HG03469 (cell line): Measurements from ENCODE around the gene TNFRSF4.
"Not testable (repeated sequence)": the region's sequence is repeated elsewhere in the genome, so short reads cannot be mapped to it uniquely, and the experiment has no call there.

Experiments used
- ATAC-seq: cut with Tn5 transposase; IDR thresholded peaks from one replicate; pipeline ENCODE4 v1.9.1; 2021; ENCODE audit warnings: mild to moderate bottlenecking, moderate library complexity, moderate number of reproducible peaks; ENCODE audit not compliant: unreplicated experiment

The TNFRSF4 gene

DNA sequence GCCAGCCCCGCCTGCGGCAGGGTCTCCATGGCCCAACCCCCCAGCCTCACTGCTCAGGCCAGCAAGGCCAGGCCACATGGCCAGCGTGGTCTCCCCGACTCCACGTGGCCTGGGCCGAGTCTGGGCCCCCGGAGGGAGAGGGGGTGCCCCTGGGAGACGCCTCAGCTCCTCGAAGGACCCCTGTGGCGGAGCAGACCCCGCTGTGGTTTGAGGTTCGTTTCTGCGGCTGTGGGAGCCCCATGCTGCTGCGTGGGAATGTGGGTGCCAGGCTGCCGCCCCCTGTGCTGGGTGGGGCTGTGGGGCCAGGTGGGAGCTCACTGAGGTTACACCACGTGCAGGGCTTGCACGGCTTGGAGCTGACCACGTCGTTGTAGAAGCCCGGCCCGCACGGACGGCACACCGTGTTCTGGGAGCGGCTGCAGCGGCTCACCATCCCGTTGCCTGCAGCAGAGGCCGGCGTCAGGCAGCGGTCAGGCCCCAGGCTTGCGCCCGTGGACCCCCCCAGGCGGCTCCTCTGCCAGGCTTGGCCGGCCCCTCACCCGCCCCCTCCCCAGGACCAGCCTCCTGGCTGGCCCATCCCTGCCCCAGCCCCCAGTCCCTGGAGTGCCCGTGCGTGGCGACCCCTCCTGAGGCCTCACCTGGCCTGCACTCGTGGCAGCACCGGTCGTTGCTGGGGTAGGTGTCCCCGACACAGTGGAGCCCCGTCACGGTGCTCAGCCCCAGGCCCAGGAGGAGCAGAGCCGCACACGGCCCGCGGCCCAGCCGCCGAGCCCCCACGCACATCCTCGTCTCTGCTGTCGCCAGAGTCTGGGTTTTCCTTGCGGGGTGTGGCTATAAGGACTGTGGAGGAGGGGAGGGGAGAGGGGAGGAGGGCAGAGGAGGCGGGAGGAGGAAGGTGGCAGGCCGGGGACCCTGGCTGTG, at the start of gene TNFRSF4:
Gene TNFRSF4 (minus strand): TSS at position 809 of the 921 bp plus-strand sequence. CDS start 26 bp downstream, at position 783.
- no peak for ATAC-seq

DNA sequence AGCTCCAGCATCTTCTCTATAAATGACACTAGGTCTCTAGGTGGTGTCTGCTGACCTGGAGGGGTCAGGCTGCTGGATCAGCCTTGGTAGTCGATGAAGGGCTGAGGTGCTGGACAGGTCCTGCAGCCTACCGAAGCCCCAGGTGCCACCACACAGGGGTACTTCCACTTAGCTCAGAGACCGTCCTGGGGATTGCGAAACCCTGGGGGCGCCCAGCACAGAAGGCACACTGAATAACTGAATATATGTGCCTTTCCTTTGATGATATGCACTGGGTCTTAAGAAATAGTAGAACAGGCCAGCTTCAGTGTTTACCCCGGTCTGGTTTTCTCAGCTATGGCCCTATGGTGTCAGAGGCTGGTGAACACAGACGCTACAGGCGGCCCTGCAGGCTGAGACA, 48.8 kb upstream of the TNFRSF4 start:
- no peak for ATAC-seq

DNA sequence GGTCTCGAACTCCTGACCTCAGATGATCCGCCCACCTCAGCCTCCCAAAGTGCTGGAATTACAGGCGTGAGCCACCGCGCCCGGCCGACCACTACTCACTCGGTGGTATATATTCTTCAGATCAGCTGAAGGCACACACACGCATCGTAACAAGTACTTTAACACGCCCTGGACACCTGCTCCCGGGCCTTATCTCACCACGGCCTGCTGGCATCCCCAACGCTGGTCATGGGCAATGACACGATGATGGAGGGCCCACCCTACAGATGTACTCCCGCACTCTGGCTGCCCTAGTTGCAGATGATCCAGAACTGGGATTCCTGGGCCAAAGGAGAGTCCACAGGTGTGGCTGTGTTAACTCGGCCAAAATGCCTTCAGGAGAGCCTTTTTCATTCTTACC, 48.1 kb upstream of the TNFRSF4 start:
- no peak for ATAC-seq

DNA sequence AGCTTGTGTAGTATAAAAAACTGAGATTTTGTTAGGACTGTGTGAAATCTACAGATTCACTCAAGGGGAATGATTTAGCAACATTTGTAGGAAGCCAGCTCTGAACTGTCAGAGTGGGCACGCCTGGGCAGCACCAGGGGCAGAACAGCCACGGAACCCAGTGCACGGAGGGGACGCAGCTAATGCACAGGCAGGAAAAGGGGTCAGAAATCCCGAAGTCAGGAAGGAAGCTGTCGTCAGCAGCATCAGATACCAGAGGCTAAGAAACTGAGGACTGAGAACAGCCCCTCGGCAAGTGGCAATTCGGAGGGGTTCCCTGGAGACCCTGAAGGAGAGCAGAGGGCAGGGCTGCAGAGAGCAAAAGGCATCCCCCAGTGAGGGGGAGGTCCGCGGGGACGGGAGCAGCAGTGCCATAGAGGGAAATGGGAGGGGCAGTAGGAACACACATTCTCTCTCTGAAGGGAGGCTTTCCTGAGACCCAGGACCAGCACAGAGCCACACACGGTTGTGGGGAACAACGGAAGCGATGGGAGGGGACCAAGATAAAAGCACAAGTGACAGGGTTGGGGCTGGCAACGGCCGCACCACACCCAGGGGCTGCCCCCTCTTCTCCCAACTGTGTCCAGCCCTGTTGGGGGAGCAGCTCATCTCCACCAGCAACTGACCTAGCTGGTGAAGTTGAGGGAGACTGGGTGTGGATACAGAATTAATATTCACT, 47.0 kb upstream of the TNFRSF4 start:
- ATAC-seq: no peak

DNA sequence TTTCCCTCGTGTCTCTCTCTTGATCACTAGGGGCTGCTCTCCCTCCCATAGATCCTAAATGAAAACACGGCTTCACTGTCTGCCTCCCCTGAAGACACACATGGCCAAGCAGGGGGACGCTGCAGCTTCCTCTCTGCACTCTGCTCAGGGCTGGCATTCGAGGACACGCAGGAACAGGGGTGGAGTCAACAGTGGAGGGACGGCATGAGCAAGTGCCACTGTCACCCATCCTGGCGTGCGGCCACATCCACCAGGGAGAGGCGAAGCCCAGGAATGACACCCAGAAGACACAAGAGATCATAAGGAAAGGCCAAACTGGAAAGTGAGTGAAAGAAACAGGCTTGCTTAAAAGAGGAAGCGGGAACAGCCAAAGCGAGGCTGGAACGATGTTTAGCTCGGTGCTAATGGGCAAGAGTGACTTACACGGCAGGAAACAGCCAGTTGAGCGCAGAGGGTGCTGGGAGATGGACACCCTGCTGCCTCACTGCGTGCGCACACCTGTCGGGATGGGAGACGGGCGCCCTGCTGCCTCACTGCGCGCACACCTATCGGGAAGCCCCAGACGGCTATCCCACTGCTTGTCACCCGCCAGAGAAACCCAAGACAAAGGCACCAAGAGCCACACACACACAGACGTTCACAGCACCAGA, 46.1 kb upstream of the TNFRSF4 start:
- no peak for ATAC-seq

DNA sequence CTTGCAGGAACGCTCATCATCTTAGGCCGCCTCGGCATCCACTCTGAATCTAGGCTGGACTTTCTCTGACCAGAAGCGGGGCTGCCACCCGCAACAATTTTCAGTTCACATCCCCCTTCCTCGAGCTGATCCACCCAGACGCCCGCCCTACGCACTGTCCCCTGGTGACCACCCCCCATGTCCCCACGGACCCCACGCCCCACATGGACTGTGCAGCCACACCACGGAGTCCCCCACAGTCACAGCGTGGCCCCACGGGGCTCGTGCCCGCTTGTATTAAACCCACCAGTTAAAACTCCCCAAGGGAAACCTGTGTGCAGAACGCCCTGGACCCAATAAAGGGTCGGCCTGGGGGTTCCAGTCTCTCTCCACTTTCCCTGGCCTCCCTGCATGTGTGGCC, 45.6 kb upstream of the TNFRSF4 start:
- ATAC-seq: no peak

DNA sequence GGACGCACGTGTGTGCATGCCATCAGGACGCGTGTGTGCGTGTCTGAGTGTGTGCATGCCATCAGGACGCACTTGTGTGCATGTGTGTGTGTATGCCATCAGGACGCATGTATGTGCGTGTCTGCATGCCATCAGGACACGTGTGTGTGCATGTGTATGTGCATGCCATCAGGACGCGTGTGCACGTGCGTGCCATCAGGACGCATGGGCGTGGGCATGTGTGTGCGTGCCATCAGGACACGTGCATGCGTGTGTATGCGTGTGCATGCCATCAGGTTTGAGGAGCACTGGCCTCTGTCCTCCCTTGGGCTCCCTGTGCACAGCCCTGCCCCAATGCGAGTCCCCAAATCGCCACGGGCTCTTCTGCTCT, 45.2 kb upstream of the TNFRSF4 start:
- no peak for ATAC-seq

DNA sequence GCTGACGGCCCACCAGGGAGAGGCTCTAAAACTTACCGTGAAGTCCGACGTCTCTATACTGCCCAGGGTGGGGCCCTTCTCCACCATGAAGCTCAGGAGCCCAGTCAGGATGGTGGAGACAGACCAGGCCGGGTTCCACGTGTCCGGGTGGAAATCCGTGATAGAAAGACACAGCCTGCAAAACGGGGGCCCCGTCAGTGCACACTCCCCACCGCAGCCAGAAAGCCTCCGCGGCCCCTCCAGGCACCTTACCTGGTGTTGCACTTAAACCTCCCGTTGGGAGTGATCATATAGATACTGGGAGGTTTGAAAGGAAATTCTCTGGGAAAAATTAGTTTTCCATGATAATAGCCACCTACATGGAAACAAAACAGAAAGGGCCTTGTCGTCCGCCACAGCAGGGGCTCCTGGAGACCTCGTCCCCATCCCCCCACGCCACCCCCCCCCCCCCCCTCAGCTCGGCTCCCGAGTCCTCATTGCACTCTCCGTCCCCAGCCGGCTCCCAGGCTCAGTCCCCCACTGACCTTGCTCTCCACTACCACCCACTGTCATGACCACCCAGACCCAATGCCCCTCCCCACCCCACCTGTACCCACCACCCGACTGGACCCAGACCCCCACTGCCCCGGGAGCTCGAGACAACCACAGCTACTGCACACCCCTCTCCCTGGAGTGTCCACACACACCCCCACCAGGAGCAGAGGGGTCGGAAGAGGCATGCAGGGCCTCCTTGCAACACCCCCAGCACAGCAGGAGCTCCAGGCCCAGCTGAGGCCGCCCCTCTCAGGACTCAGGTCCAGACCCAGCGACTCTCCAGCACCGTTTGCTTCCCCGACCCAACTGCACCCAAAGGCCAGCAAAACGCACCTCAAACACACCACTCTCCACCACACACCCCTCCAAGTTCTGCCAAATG, 43.3 kb upstream of the TNFRSF4 start:
- no peak for ATAC-seq

DNA sequence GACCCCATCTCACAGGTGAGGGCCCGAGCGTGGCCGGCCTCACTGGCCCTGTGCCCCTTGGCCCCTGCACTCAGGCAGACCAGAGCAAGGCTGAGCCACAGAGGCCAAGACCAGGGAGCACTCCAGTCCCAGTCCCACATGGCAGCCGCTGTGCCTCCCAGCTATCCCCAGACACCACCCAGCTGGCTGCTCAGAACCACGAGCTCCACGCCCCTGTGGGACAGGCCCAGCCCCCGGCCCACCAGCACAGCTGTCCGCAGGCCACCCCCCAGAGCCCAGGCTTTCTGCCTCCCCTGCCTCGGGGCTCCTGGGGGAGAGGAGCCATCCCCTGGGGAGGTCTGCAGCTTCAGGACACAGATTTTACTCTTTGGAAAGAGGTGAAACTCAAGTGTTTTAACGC, 41.7 kb upstream of the TNFRSF4 start:
- no peak for ATAC-seq

DNA sequence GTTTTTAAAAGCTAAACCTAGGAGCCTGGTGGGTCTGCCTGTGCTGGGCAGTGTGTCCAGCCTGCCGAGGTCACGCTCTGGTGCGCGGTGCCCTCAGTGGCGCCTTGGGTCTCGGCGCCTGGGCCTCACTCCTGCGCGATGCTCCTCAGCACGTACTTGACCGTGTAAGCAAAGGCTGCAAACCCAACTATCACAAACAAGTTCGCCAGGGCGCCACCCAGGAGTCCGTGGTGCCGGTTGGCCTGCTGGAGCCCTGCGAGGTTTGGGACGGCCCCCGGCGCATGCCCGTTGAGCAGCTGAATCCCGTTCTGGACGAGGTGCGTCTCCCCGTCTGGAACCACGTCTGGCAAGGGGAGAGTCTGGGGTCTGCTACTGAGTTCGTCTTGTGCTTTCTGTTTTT, 41.1 kb upstream of the TNFRSF4 start:
- no peak for ATAC-seq

DNA sequence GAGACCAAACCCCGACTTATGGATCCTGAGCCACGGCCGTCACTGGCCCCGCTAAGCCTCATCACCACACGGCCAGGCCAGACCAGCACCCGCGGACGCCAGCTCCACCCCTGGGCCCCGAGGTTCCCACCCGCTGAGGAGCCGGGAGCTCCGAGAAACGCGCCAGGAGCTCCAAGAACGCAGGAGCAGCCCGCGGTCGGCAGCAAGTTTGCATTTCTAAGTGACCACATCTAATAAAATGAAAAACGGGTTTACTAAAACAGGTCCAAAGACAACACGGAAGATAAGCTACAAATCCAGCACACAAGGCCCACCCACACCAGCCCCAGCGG, 40.7 kb upstream of the TNFRSF4 start:
- ATAC-seq: no peak

DNA sequence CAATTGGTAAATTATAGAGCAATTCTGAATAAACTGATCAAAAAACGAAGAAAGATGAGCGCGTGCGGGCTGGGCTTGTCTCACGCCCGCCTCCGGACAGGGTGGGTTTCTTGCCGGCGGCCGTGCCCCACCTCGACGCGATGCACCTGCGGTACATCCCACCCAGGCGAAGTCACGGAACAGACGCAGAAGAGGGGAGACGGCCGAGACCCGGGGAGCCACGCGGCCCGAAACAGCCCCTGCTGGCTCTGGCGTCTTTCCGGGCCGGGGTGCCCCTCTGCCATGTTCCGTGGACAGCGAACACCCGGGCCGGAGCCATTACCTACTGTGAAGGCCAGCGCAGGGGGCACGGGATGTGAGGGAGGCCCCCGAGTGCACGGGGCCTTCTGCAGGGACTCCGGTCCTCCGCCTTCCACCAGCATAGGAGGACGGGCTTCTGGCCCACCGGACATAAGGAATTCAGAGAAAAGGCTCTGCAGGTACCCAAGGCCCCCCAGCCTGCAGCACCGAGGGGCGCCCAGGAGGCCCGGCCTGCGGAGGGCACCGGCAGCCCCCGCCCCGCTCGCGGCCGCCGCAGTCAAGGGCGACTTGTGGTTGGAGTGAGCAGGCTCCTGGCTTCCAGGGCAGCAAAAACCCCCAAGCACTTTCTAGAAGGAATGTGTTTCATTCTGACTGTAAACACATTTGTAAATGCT, 40.2 kb upstream of the TNFRSF4 start:
- no peak for ATAC-seq

DNA sequence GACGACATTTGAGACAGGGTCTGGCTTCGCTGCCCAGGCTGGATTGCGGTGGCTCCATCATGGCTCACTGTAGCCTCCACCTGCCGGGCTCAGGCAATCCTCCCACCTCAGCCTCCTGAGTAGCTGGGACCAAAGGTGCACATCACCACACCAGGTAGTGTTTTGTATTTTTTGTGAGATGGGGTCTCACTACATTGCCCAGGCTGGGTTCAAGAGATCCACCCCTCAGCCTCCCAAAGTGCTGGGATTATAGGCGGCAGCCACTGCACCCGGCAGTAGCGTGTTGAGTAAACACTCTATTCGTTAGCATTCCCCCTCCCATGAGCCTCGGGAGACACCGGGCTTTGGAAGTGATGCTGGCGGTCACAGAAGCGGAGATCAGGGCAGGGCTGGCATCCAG, 39.4 kb upstream of the TNFRSF4 start:
- ATAC-seq: no peak

DNA sequence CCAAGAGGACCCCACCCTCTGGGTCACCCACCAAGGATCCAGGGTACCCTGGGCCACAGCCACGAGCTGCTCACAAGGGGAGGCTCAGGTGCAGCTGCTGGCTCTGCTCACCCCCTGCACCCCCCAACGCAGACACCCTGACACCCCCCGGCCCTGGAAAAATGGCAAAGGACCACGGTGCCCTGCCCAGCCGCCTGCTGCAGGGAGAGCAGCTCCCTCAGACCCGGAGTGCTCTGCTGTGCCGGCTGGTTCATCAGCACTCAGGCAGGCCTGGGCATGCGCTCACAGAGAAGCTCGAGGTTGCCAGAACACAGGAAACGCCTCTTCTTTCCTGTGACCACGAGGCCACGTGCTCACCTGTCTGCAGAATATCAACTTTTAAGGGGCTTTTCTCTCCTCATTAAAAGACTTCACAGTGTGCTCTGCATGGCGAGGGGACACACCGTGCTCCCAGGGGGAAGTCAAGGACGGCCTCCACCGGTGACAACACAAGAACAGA, 36.9 kb upstream of the TNFRSF4 start:
- ATAC-seq: no peak

DNA sequence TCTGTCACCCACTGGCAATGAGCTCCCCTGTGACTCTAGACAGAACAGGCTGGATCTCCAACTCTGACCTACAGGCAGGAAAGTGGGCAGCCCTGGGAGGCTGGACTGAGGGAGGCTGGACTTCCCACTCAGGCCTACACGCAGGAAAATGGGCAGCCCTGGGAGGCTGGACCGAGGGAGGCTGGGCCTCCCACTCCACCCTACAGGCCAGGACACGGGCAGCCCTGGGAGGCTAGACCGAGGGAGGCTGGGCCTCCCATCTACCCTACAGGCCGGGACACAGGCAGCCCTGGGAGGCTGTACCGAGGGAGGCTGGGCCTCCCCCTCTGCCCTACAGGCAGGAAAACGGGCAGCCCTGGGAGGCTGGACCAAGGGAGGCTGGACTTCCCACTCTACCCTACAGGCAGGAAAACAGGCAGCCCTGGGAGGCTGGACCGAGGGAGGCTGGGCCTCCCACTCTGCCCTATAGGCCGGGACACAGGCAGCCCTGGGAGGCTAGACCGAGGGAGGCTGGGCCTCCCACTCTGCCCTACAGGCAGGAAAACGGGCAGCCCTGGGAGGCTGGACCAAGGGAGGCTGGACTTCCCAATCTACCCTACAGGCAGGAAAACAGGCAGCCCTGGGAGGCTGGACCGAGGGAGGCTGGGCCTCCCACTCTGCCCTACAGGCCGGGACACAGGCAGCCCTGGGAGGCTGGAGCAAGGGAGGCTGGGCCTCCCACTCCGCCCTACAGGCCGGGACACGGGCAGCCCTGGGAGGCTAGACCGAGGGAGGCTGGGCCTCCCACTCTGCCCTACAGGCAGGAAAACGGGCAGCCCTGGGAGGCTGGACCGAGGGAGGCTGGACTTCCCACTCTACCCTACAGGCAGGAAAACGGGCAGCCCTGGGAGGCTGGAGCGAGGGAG, 34.3 kb upstream of the TNFRSF4 start:
- ATAC-seq: not testable (repeated sequence)

DNA sequence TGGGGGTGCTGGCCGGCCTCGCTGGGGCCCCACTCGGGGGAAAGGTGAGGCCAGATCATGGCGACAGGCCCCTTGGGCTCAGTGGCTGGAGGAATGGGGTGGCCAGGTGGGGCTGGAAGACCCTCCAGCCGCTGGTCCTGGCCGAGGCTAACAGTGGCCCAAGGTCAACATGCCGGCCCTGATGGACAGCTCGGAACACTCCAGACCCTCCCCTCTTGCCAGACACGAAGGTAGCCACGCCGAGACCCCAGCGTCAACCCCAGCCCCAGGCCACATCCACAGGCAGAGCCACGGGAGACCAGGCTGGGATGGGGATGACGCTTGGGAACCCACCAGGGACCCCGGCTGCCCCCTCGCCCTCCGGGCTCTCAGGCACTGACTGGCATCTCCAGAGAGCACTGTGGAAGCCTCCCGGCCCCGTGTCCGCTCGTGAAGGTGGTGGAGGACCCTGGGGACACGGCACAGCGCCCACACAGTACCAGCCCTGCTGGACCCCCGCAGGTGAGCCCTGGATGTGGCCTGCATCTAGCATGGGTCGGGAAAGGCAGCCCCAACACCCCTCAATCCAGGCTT, 33.5 kb upstream of the TNFRSF4 start:
- no peak for ATAC-seq

DNA sequence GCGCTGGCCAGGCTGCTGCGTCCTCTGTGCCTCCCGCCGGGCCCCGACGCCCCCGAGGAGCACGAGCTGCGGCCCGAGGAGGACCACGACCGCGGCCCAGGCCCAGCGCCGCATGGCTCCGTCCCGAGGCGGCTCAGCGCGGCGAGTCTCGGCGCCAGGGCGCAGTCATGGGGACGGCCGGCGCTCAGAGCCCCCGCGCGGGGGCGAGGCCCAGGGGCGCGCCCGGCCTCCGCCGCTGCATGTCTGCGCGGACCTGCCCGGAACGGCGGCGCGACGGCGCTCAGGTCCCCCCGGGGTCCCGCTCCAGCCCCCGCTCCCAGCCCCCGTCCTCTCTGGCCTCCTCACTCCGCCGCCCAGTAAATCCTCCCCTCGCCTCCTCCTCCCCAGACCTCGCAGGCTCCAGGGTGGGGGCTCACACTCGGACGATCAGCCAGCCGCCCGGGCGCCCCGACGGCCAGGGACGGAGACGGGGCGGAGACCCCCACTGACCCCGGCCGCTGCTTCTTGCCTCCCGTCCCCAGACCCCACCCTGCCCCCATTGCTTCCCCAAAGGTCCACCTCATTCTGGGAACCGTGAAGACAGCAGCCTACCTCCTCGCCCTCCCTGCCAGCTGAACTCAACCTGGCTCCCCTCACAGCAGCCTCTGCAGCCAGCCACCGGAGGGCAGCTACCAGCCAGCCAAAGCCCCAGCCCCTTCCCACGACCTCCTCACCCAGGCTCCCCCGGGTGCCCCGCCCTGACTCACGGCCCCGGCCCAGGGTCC, 32.8 kb upstream of the TNFRSF4 start, which contains the start of gene C1QTNF12:
Gene C1QTNF12 (minus strand): TSS at position 146 of the 764 bp plus-strand sequence. CDS start 32 bp downstream, at position 114.
- no peak for ATAC-seq
